Measurements from ENCODE around the gene MAN2B1.
A peak's percentile ranks its signal among the peaks of the same experiment; 100 is the strongest.

DNA sequence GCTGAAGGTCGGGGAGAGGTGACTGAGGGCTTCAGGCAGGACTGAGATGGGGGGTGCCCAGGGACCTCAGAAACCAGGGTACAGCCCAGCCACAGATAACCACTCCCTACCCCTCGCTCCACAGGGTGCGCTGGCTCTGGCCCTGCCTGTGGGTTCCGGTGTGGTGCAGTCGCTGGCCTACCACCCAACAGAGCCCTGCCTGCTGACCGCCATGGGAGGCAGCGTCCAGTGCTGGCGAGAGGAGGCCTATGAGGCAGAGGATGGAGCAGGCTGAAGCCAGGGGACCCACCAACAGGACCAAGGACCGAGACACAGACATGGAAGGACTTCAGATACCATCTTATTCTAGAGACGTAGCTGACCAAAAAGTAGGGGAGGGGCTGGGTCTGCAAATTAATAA is 8.9 kb upstream of the MAN2B1 start:
- TF ChIP-seq POLR2A (IDR thresholded peaks at IDR 0.05; ENCODE audit: insufficient read depth in 1 of 2, low read depth in 2 of 2, low read length in 2 of 2): peak in 1 of 2 experiments; percentile 14; a peak in 1 of 4 replicates
- TF ChIP-seq, protein P1, sequence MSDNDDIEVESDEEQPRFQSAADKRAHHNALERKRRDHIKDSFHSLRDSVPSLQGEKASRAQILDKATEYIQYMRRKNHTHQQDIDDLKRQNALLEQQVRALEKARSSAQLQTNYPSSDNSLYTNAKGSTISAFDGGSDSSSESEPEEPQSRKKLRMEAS (IDR thresholded peaks at IDR 0.05): no peak
- no peak for TF ChIP-seq CBX2 (IDR thresholded peaks at IDR 0.05; ENCODE audit: low read depth, low read length)
- TF ChIP-seq CBX2 (CRISPR knock-in tag; IDR thresholded peaks at IDR 0.05; ENCODE audit: low read depth): no peak

All from HepG2 (cell line).